Measurements from ENCODE around the gene TSFM. TPM values are rescaled to one million over a fixed set of nuclear protein-coding genes. Genes with fewer than 3 reads are reported as not detected.
A peak's percentile ranks its signal among the peaks of the same experiment; 100 is the strongest.

Gene TSFM
- polyA plus RNA-seq, 1 experiment: 15.1 TPM

GRCh38 chr12:57762463-57762862 is 20.1 kb upstream of the TSFM start:
- CTCF ChIA-PET: interaction anchor here (0.6 to 1.0 kb wide), 2 partner anchors 37 to 143 kb away, joined by 3 read pairs; no protein-coding TSS in a partner anchor

GRCh38 chr12:57763881-57764661 is 18.5 kb upstream of the TSFM start:
- no peak for TF ChIP-seq CTCF (IDR thresholded peaks at IDR 0.05; ENCODE audit: insufficient read depth, low read depth, low read length)
- peaks cover 8% of the 10 kb centered on the region; the same call in 1 of the 2 replicates for H3K27me3 ChIP-seq (ENCODE audit: control insufficient read depth, insufficient read depth, low read length)

More at GRCh38 chr12:57762463-57762862, 20.1 kb upstream of the TSFM start:
- Histone ChIP-seq H3K36me3 (ENCODE audit: control insufficient read depth, insufficient read depth, low read length) (no peaks in the 10 kb centered on the region; the same call in 1 of the 2 replicates), H3K4me3 (ENCODE audit: low read depth, low read length) (no peak overlapping the region), H3K27me3 (ENCODE audit: control insufficient read depth, insufficient read depth, low read length) (peaks cover 8% of the 10 kb centered on the region; the same call in 1 of the 2 replicates)
- TF ChIP-seq CTCF (IDR thresholded peaks at IDR 0.05; ENCODE audit: insufficient read depth, low read depth, low read length): no peak
- POLR2A ChIA-PET: no interaction called here
- no peak for DNase-seq (ENCODE audit: low read depth)

GRCh38 chr12:57764662-57765002 is 18.0 kb upstream of the TSFM start:
- Histone ChIP-seq H3K27me3 (ENCODE audit: control insufficient read depth, insufficient read depth, low read length) (peaks cover 8% of the 10 kb centered on the region; the same call in 1 of the 2 replicates), H3K4me3 (ENCODE audit: low read depth, low read length) (peak overlapping the region; percentile 33), H3K36me3 (ENCODE audit: control insufficient read depth, insufficient read depth, low read length) (peaks cover 2% of the 10 kb centered on the region; the same call in 1 of the 2 replicates)
- no peak for TF ChIP-seq CTCF (IDR thresholded peaks at IDR 0.05; ENCODE audit: insufficient read depth, low read depth, low read length)
- POLR2A ChIA-PET: no interaction called here
- CTCF ChIA-PET: interaction anchor here (0.7 to 0.9 kb wide), 2 partner anchors 18 to 27 kb away, joined by 3 read pairs; partner anchors contain the start of gene TSFM
- no peak for DNase-seq (ENCODE audit: low read depth)

More at GRCh38 chr12:57763881-57764661, 18.5 kb upstream of the TSFM start:
- Histone ChIP-seq H3K36me3 (ENCODE audit: control insufficient read depth, insufficient read depth, low read length) (no peaks in the 10 kb centered on the region; the same call in 1 of the 2 replicates), H3K4me3 (ENCODE audit: low read depth, low read length) (no peak overlapping the region)
- no peak for DNase-seq (ENCODE audit: low read depth)
- ChIA-PET CTCF (interaction anchor here (0.7 to 0.9 kb wide), 2 partner anchors 19 to 27 kb away, joined by 3 read pairs; partner anchors contain the start of gene TSFM), POLR2A (no interaction called here)

GRCh38 chr12:57765003-57765697 is 17.4 kb upstream of the TSFM start:
- peaks cover 8% of the 10 kb centered on the region; the same call in 1 of the 2 replicates for H3K27me3 ChIP-seq (ENCODE audit: control insufficient read depth, insufficient read depth, low read length)
- CTCF ChIA-PET: interaction anchor here (0.7 to 0.9 kb wide), 2 partner anchors 18 to 28 kb away, joined by 3 read pairs; partner anchors contain the start of gene TSFM
- DNase-seq (ENCODE audit: low read depth): no peak
- POLR2A ChIA-PET: no interaction called here
- peak; percentile 50 for TF ChIP-seq CTCF (IDR thresholded peaks at IDR 0.05; ENCODE audit: insufficient read depth, low read depth, low read length)
- H3K36me3 ChIP-seq (ENCODE audit: control insufficient read depth, insufficient read depth, low read length): peaks cover 2% of the 10 kb centered on the region; the same call in 1 of the 2 replicates
- H3K4me3 ChIP-seq (ENCODE audit: low read depth, low read length): peak overlapping the region; percentile 33

All from BJ (cell line).